ENCODE results near the gene PCDH1. TPM values are rescaled to one million over a fixed set of nuclear protein-coding genes. Genes with fewer than 3 reads are reported as not detected.

PCDH1 gene
- total and polyA plus RNA-seq, 2 of the 8 experiments (the other 6 are each of a cell fraction or from before 2014, with no cell fraction given): 101 to 102 TPM

DNA sequence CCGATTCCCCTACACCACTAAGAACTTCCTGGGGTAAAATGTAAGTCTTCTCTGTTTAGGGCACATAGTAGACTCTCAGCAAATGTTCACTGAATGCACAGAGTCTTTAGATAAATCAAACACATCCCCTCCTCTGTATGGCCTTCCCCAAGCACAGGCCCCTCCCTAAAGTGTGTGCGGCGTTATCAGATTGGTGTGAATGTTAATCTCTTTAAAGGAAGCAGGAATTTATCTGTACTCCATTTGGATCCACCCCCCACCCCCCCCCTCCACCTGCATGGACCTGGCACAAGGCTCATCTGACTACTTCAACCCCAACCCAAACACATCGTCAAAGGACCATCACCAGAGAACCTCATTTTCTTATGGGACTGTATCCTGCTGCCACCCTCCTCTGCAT, 6.3 kb downstream of the PCDH1 start:
- Histone ChIP-seq H2BK5ac (ENCODE audit: low read depth, low read length) (peak overlapping the region; percentile 71), H3K36me3 (ENCODE audit: control insufficient read depth in 2 of 4, insufficient read depth in 4 of 4, low read length in 3 of 4) (peaks cover 17 to 37% (median 26%) of the 10 kb centered on the region in 4 experiments), H4K91ac (replicated peaks; ENCODE audit: insufficient read length, low read length) (no peak overlapping the region), H3K18ac (ENCODE audit: extremely low read depth, low read length) (peak overlapping the region; percentile 49), H3K56ac (replicated peaks; ENCODE audit: insufficient read length, low read depth, low read length) (no peak overlapping the region), H4K20me1 (replicated peaks in 1 of 2; ENCODE audit: control insufficient read depth in 1 of 2, insufficient read depth in 2 of 2, low read length in 2 of 2) (peaks cover 17 to 22% of the 10 kb centered on the region in 2 experiments), H2BK120ac (replicated peaks; ENCODE audit: low read depth, low read length) (no peak overlapping the region), H3K14ac (ENCODE audit: insufficient read length) (no peak overlapping the region), H2AK5ac (ENCODE audit: low read depth, low read length) (peak overlapping the region; percentile 58; the same call in 1 of the 2 replicates), H3K4me3 (ENCODE audit: extremely low read depth in 1 of 4, insufficient read depth in 2 of 4, low read depth in 3 of 4, low read length in 4 of 4) (peak overlapping the region in 1 of 4 experiments; percentile 36; a peak in 1 of 8 replicates), H3K23ac (ENCODE audit: insufficient read length) (no peak overlapping the region), H3K27ac (ENCODE audit: low read depth, low read length) (peak overlapping the region; percentile 43; the same call in 1 of the 2 replicates), H2BK12ac (ENCODE audit: low read depth, low read length) (peak overlapping the region; percentile 72; the same call in 1 of the 2 replicates), H3K79me1 (ENCODE audit: low read depth, low read length) (peaks cover 32% of the 10 kb centered on the region), H3K9me3 (ENCODE audit: insufficient read depth in 2 of 2, low read depth in 1 of 2, low read length in 1 of 2) (no peaks in the 10 kb centered on the region; a peak in 1 of 4 replicates), H3K23me2 (ENCODE audit: low read depth, low read length) (peaks cover 13% of the 10 kb centered on the region), H4K5ac (ENCODE audit: insufficient read length, low read depth, low read length) (no peak overlapping the region), H2BK15ac (ENCODE audit: low read length) (0 out of 2 replicates have a peak overlapping the region, but pooled peaks have one; percentile 50), H4K8ac (ENCODE audit: extremely low read depth, insufficient read depth, low read length) (no peak overlapping the region), H3K9ac (replicated peaks in 1 of 4; ENCODE audit: extremely low read depth in 1 of 4, low read depth in 3 of 4, low read length in 3 of 4) (peak overlapping the region in 1 of 4 experiments; percentile 13; a peak in 2 of 7 replicates), H3K79me2 (ENCODE audit: control insufficient read depth in 1 of 2, insufficient read depth in 2 of 2, low read length in 2 of 2) (peaks cover 14 to 90% of the 10 kb centered on the region in 2 experiments), H2AFZ (ENCODE audit: low read length) (no peak overlapping the region), H3K4ac (replicated peaks; ENCODE audit: insufficient read length, low read depth, low read length) (no peak overlapping the region), H3K4me1 (replicated peaks in 1 of 4; ENCODE audit: control insufficient read depth in 3 of 4, insufficient read depth in 4 of 4, low read length in 3 of 4) (peaks cover 35 to 48% (median 41%) of the 10 kb centered on the region in 4 experiments), H3K27me3 (replicated peaks in 1 of 4; ENCODE audit: control insufficient read depth in 3 of 4, extremely low read depth in 1 of 4, insufficient read depth in 3 of 4, low read length in 3 of 4) (no peaks in the 10 kb centered on the region), H2BK20ac (ENCODE audit: low read length) (no peak overlapping the region), H3K4me2 (ENCODE audit: insufficient read depth in 1 of 2, low read depth in 2 of 2, low read length in 2 of 2) (peak overlapping the region; percentile 61 to 78; a peak in 3 of 4 replicates)
- DNase-seq (ENCODE audit: low read depth in 1 of 2, low spot score in 2 of 2): no peak
- ChIA-PET CTCF (ENCODE audit: partially characterized antibody) (interaction anchor here (0.7 to 1.6 kb wide), 5 partner anchors 8 to 182 kb away, joined by 3 to 7 read pairs (median 5); no protein-coding TSS in a partner anchor), POLR2A (ENCODE audit: partially characterized antibody) (interaction anchor here (1.1 to 13.5 kb wide), 3 partner anchors 14 to 60 kb away, joined by 3 to 210 read pairs (median 4); no protein-coding TSS in a partner anchor)
- 92% methylated on average over 4 of the region's 4 CpGs; no CpG with 5 or more reads in 1 of the 2 experiments for WGBS, 2 experiments (ENCODE audit: extremely low coverage in 1 of 2, insufficient coverage in 1 of 2, insufficient read length in 1 of 2, insufficient replicate concordance in 2 of 2, low coverage in 1 of 2, low lambda C conversion rate in 2 of 2, missing lambda C conversion rate in 1 of 2)
- no peak for FAIRE-seq
- TF ChIP-seq SP1 (IDR thresholded peaks at IDR 0.05; ENCODE audit: low read depth, low read length) (no peak), EGR1 (IDR thresholded peaks at IDR 0.05; ENCODE audit: borderline replicate concordance, low read depth, low read length) (no peak), CBX5 (IDR thresholded peaks at IDR 0.05; ENCODE audit: low read depth, low read length) (no peak), CBX8 (IDR thresholded peaks at IDR 0.05; ENCODE audit: borderline replicate concordance, low read depth, low read length) (no peak), MAFK (IDR thresholded peaks at IDR 0.05; ENCODE audit: low read depth, low read length) (no peak), RBBP5 (IDR thresholded peaks at IDR 0.05; ENCODE audit: borderline replicate concordance, low read depth, low read length) (no peak)

Measured in H1 (cell line).